K562 (cell line): ENCODE results near the gene FBXW9. TPM values are rescaled to one million over a fixed set of nuclear protein-coding genes. Genes with fewer than 3 reads are reported as not detected.
A peak's percentile ranks its signal among the peaks of the same experiment; 100 is the strongest.

Source experiments
- ARNT ChIP-seq, 2 experiments: fragments of 450-650 bp; IDR thresholded peaks; 2 replicates each; pipeline ENCODE4 v1.6.1; 2016; ENCODE audit warnings: mild to moderate bottlenecking in 1 of 2
- BMI1 ChIP-seq: fragments of 150-350 bp; IDR thresholded peaks from 2 replicates; pipeline ENCODE4 v1.6.1; 2014; ENCODE audit warnings: low read length
- E2F3 ChIP-seq: fragments of 250-450 bp; sonication (Bioruptor Pico); IDR thresholded peaks from 2 replicates; pipeline ENCODE4 v1.4.0; 2020; ENCODE audit warnings: mild to moderate bottlenecking
- ELF1 ChIP-seq: fragments of 200-800 bp; sonication (Bioruptor generic); IDR thresholded peaks from 2 replicates; pipeline ENCODE4 v1.6.1; 2016; ENCODE audit warnings: missing genetic modification characterization, missing compliant biosample characterization
- ERF ChIP-seq: fragments of 450-650 bp; formaldehyde crosslinking; IDR thresholded peaks from 2 replicates; pipeline ENCODE4 v1.4.0; 2020; ENCODE audit warnings: mild to moderate bottlenecking, mixed read lengths
- ETV5 ChIP-seq: sonication (generic); formaldehyde crosslinking; IDR thresholded peaks from 2 replicates; pipeline ENCODE4 v1.4.0; 2020; ENCODE audit warnings: low read depth, mild to moderate bottlenecking, missing genetic modification reagents
- FOXM1 ChIP-seq, 2 experiments: fragments of 450-650 bp in 1 of 2; sonication (generic) in 1 of 2; formaldehyde crosslinking in 1 of 2; IDR thresholded peaks; 2 replicates each; pipeline versions ENCODE4 v1.6.1 to v1.9.0; 2017 to 2022; ENCODE audit warnings: low read depth in 2 of 2, mild to moderate bottlenecking in 2 of 2, missing genetic modification reagents in 1 of 2, moderate library complexity in 1 of 2
- JUN ChIP-seq, 2 experiments: sonication (generic) in 1 of 2; formaldehyde crosslinking in 1 of 2; IDR thresholded peaks; 2 replicates each; pipeline versions ENCODE4 v1.6.1 to v1.8.0; 2012 to 2022; ENCODE audit warnings: borderline replicate concordance in 2 of 2, mild to moderate bottlenecking in 2 of 2, improper control_type of control experiment in 1 of 2, low read depth in 1 of 2, low read length in 1 of 2, missing genetic modification reagents in 1 of 2
- NCOA6 ChIP-seq: fragments of 450-650 bp; IDR thresholded peaks from 2 replicates; pipeline ENCODE4 v1.6.1; 2017; ENCODE audit warnings: mild to moderate bottlenecking
- NFYB ChIP-seq: IDR thresholded peaks from 2 replicates; pipeline ENCODE4 v1.6.1; 2011; ENCODE audit warnings: mild to moderate bottlenecking, moderate library complexity; ENCODE audit not compliant: insufficient read length; ENCODE audit errors: extremely low read depth
- POLR2G ChIP-seq: fragments of 200-400 bp; formaldehyde crosslinking; IDR thresholded peaks from 2 replicates; pipeline ENCODE4 v1.6.1; 2017; ENCODE audit warnings: low read depth, mild to moderate bottlenecking, antibody characterized with exemption, low read length, moderate library complexity
- SMAD2 ChIP-seq: fragments of 150-350 bp; IDR thresholded peaks from 2 replicates; pipeline ENCODE4 v1.6.1; 2014; ENCODE audit warnings: low read depth, mild to moderate bottlenecking, low read length
- TAF15 ChIP-seq: fragments of 200-400 bp; formaldehyde crosslinking; IDR thresholded peaks from 2 replicates; pipeline ENCODE4 v1.6.1; 2017; ENCODE audit warnings: mild to moderate bottlenecking, low read depth, low read length, moderate library complexity
- XRCC5 ChIP-seq: fragments of 200-400 bp; formaldehyde crosslinking; IDR thresholded peaks from 2 replicates; pipeline ENCODE4 v1.6.1; 2017; ENCODE audit warnings: low read depth, mild to moderate bottlenecking, low read length
- ZSCAN29 ChIP-seq: fragments of 450-650 bp; IDR thresholded peaks from 2 replicates; pipeline ENCODE4 v1.6.1; 2017
- ZZZ3 ChIP-seq: fragments of 450-650 bp; IDR thresholded peaks from 2 replicates; pipeline ENCODE4 v1.6.1; 2016; ENCODE audit warnings: antibody characterized with exemption, mild to moderate bottlenecking, moderate library complexity
- polyA plus RNA-seq, 8 experiments: library from polyadenylated mRNA; depleted of rRNA in 4 of 8; stranded (reverse) in 5 of 8; unstranded in 3 of 8; fragments of >200 nt; fragmentation: Nextera tagmentation in 2 of 8; fragmentation: Illumina TruSeq in 1 of 8; extraction: Ambion mirVana in 2 of 8; extraction: Trizol in 1 of 8; gene quantifications; 2 replicates each; pipeline versions ENCODE4 v1.2.1 to v1.2.3, GENCODE V29; 2011 to 2014; ENCODE audit warnings: inconsistent platforms in 1 of 8, missing spikeins in 1 of 8
- total RNA-seq, 7 experiments: library from RNA; depleted of rRNA in 6 of 7; stranded (reverse); fragments of >200 nt in 6 of 7; fragmentation: Illumina TruSeq in 2 of 7; extraction: Trizol in 2 of 7; gene quantifications; 2 replicates each; pipeline versions ENCODE4 v1.2.1 to v1.2.3, GENCODE V29; 2011 to 2021; ENCODE audit warnings: low replicate concordance in 1 of 7
- TF ChIP-seq, protein P1 (sequence below): sonication (generic); formaldehyde crosslinking; IDR thresholded peaks from 2 replicates; pipeline ENCODE4 v1.8.0; 2022; ENCODE audit warnings: missing genetic modification reagents, mild to moderate bottlenecking, moderate library complexity, borderline replicate concordance
- TF ChIP-seq, protein P2 (sequence below), 2 experiments: fragments of 250-450 bp in 1 of 2; fragments of 450-650 bp in 1 of 2; sonication (Bioruptor Pico) in 1 of 2; IDR thresholded peaks; 2 replicates each; pipeline versions ENCODE4 v1.6.1 to v1.8.0; 2016 to 2021; ENCODE audit warnings: mild to moderate bottlenecking in 2 of 2, moderate library complexity in 2 of 2, missing compliant biosample characterization in 1 of 2, missing genetic modification characterization in 1 of 2
- TF ChIP-seq, protein P3 (sequence below): fragments of 250-450 bp; sonication (Bioruptor Pico); IDR thresholded peaks from 2 replicates; pipeline ENCODE4 v1.8.0; 2021; ENCODE audit warnings: moderate library complexity, mild to moderate bottlenecking, inconsistent platforms
- TF ChIP-seq, protein P4 (sequence below): fragments of 250-450 bp; sonication (Bioruptor Pico); IDR thresholded peaks from 2 replicates; pipeline ENCODE4 v1.5.0; 2022; ENCODE audit warnings: mild to moderate bottlenecking
- TF ChIP-seq, protein P5 (sequence below): sonication (generic); formaldehyde crosslinking; IDR thresholded peaks from 2 replicates; pipeline ENCODE4 v1.9.0; 2022; ENCODE audit warnings: mild to moderate bottlenecking, missing genetic modification reagents

FBXW9 gene
- total and polyA plus RNA-seq, 9 of the 15 experiments (the other 6 are each of a cell fraction or from before 2014, with no cell fraction given) = 0.23 to 21.7 (median 6.2) TPM

DNA sequence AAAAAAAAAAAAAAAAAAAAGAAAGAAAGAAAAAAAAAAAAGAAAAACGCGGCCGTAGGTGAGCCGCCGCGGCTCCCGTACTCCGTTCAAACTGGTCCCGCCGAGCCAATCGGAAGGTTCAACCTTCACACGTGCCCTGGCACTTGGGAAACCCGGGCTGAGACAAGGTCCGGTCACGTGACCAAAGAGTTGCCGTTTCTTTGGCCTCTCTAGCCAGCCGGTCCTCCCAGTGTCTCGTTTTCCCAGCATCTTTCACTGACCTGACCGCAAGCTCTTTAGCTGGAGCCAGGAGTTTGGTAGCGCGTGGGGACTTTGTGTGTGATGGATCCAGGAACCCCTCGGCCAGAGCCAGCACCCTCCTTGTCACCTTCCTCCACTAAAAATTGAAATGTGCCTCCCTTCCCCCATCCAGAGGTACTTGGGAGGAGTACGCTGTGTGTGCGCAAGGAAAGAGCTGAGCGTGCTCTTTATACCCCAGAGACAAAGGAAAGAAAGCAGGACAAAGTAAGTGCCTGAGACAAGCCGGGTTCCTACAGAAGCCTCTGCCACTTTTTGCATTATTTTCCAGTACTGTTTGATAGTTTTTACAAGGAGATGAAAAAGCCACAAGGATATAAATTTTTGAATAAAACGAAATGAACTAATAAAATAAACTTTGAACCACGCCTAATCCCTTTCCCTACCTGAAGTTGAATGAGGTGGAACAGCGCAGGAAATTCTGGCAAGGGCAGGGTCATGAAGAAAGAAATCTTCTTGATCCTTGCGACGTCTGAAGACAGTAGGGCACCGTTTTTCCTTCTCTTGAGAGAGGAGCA is 26.3 kb upstream of the FBXW9 start (continued):
- TF ChIP-seq, protein P1, sequence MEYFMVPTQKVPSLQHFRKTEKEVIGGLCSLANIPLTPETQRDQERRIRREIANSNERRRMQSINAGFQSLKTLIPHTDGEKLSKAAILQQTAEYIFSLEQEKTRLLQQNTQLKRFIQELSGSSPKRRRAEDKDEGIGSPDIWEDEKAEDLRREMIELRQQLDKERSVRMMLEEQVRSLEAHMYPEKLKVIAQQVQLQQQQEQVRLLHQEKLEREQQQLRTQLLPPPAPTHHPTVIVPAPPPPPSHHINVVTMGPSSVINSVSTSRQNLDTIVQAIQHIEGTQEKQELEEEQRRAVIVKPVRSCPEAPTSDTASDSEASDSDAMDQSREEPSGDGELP = peak; percentile 67
- TF ChIP-seq, protein P2, sequence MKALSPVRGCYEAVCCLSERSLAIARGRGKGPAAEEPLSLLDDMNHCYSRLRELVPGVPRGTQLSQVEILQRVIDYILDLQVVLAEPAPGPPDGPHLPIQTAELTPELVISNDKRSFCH (CRISPR knock-in tag; IDR thresholded peaks at IDR 0.05) = no peak
- TF ChIP-seq, protein P2 (tag; IDR thresholded peaks at IDR 0.05) = 0 out of 2 replicates have a peak, but pooled peaks have one; percentile 12
- TF ChIP-seq XRCC5 = peak; percentile 89; the same call in 1 of the 2 replicates
- no peak for TF ChIP-seq NCOA6
- no peak for TF ChIP-seq BMI1
- peak; percentile 81 for TF ChIP-seq FOXM1 (IDR thresholded peaks at IDR 0.05; ENCODE audit: low read depth)
- TF ChIP-seq FOXM1 (CRISPR knock-in tag; IDR thresholded peaks at IDR 0.05; ENCODE audit: low read depth) = no peak
- TF ChIP-seq, protein P3, sequence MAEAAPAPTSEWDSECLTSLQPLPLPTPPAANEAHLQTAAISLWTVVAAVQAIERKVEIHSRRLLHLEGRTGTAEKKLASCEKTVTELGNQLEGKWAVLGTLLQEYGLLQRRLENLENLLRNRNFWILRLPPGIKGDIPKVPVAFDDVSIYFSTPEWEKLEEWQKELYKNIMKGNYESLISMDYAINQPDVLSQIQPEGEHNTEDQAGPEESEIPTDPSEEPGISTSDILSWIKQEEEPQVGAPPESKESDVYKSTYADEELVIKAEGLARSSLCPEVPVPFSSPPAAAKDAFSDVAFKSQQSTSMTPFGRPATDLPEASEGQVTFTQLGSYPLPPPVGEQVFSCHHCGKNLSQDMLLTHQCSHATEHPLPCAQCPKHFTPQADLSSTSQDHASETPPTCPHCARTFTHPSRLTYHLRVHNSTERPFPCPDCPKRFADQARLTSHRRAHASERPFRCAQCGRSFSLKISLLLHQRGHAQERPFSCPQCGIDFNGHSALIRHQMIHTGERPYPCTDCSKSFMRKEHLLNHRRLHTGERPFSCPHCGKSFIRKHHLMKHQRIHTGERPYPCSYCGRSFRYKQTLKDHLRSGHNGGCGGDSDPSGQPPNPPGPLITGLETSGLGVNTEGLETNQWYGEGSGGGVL (CRISPR knock-in tag) = no peak
- 0 out of 2 replicates have a peak, but pooled peaks have one; percentile 15 for TF ChIP-seq ZZZ3
- peak; percentile 75 to 78 for TF ChIP-seq ARNT (IDR thresholded peaks at IDR 0.05)
- no peak for TF ChIP-seq SMAD2
- peak; percentile 64 for TF ChIP-seq NFYB
- TF ChIP-seq, protein P4, sequence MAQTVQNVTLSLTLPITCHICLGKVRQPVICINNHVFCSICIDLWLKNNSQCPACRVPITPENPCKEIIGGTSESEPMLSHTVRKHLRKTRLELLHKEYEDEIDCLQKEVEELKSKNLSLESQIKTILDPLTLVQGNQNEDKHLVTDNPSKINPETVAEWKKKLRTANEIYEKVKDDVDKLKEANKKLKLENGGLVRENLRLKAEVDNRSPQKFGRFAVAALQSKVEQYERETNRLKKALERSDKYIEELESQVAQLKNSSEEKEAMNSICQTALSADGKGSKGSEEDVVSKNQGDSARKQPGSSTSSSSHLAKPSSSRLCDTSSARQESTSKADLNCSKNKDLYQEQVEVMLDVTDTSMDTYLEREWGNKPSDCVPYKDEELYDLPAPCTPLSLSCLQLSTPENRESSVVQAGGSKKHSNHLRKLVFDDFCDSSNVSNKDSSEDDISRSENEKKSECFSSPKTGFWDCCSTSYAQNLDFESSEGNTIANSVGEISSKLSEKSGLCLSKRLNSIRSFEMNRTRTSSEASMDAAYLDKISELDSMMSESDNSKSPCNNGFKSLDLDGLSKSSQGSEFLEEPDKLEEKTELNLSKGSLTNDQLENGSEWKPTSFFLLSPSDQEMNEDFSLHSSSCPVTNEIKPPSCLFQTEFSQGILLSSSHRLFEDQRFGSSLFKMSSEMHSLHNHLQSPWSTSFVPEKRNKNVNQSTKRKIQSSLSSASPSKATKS (CRISPR knock-in tag) = no peak
- TF ChIP-seq E2F3 (CRISPR knock-in tag) = 0 out of 2 replicates have a peak, but pooled peaks have one; percentile 18
- TF ChIP-seq, protein P5, sequence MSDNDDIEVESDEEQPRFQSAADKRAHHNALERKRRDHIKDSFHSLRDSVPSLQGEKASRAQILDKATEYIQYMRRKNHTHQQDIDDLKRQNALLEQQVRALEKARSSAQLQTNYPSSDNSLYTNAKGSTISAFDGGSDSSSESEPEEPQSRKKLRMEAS (CRISPR knock-in tag) = peak; percentile 86
- TF ChIP-seq POLR2G = peak; percentile 81
- peak; percentile 48; the same call in 1 of the 2 replicates for TF ChIP-seq JUN (IDR thresholded peaks at IDR 0.05; ENCODE audit: borderline replicate concordance, low read depth, low read length)
- TF ChIP-seq JUN (CRISPR knock-in tag; IDR thresholded peaks at IDR 0.05; ENCODE audit: borderline replicate concordance) = no peak
- TF ChIP-seq ELF1 = peak; percentile 69
- peak; percentile 64 for TF ChIP-seq ETV5
- no peak for TF ChIP-seq ZSCAN29
- TF ChIP-seq TAF15 = no peak
- peak; percentile 67; the same call in 1 of the 2 replicates for TF ChIP-seq ERF (CRISPR knock-in tag)
